ENCODE measurements around the gene OSM.
A peak's percentile ranks its signal among the peaks of the same experiment; 100 is the strongest.

Gene OSM

GRCh38 chr22:30262917-30263741 lies 3.5 kb downstream of the OSM start:
- peak; percentile 79 for DNase-seq

- no peak for DNase-seq
Observed at GRCh38 chr22:30262112-30262511, 4.5 kb downstream of the OSM start.

GRCh38 chr22:30261134-30261533 lies 5.5 kb downstream of the OSM start:
- no peak for DNase-seq

- DNase-seq = no peak
Observed at GRCh38 chr22:30260682-30261081, 6.0 kb downstream of the OSM start.

- DNase-seq = no peak
Observed at GRCh38 chr22:30260276-30260675, 6.4 kb downstream of the OSM start.

- DNase-seq = no peak
Observed at GRCh38 chr22:30254314-30254713, 12.3 kb downstream of the OSM start.

GRCh38 chr22:30253205-30253852 lies 13.3 kb downstream of the OSM start:
- DNase-seq = no peak

- no peak for DNase-seq
Observed at GRCh38 chr22:30252411-30253204, 14.0 kb downstream of the OSM start.

- no peak for DNase-seq
Observed at GRCh38 chr22:30251711-30252110, 14.9 kb downstream of the OSM start.

- DNase-seq = no peak
Observed at GRCh38 chr22:30250661-30251267, 15.9 kb downstream of the OSM start.

- no peak for DNase-seq
Observed at GRCh38 chr22:30250039-30250565, 16.5 kb downstream of the OSM start.

- no peak for DNase-seq
Observed at GRCh38 chr22:30249049-30250038, 17.3 kb downstream of the OSM start.

GRCh38 chr22:30248484-30248883 lies 18.2 kb downstream of the OSM start:
- DNase-seq = no peak

- no peak for DNase-seq
Observed at GRCh38 chr22:30247974-30248373, 18.7 kb downstream of the OSM start.

GRCh38 chr22:30247561-30247960 lies 19.1 kb downstream of the OSM start:
- DNase-seq = no peak

GRCh38 chr22:30246814-30247376 lies 19.8 kb downstream of the OSM start:
- no peak for DNase-seq

GRCh38 chr22:30245985-30246813 lies 20.5 kb downstream of the OSM start, which contains the start of gene LIF:
LIF (minus strand) TSS chr22:30246759; CDS start chr22:30246695, 64 bp downstream.
- peak; percentile 46 for DNase-seq

GRCh38 chr22:30245181-30245984 lies 21.3 kb downstream of the OSM start:
- no peak for DNase-seq

GRCh38 chr22:30244641-30245040 lies 22.0 kb downstream of the OSM start:
- DNase-seq = no peak
